ENCODE data around the gene SKI. TPM values are rescaled to one million over a fixed set of nuclear protein-coding genes. Genes with fewer than 3 reads are reported as not detected.

The SKI gene
- total and polyA plus RNA-seq, 12 donors: 4.8 to 53.6 (median 34.7) TPM

GRCh38 chr1:2228694-2229036, 546 bp downstream of the SKI start:
- Histone ChIP-seq H3K4me1 (replicated peaks in 1 of 2) (peaks cover 48 to 50% of the 10 kb centered on the region in 2 donors), H3K9me3 (replicated peaks in 1 of 3) (no peaks in the 10 kb centered on the region), H3K27me3 (no peaks in the 10 kb centered on the region), H3K36me3 (replicated peaks in 1 of 2) (no peaks in the 10 kb centered on the region), H3K27ac (peak overlapping the region; percentile 21 to 96 (median 78)), H3K4me3 (peak overlapping the region in 2 of 4 donors; percentile 24 to 82)
- intact Hi-C loops (cut with DNase I): no loop called here
- no peak for TF ChIP-seq CTCF (IDR thresholded peaks at IDR 0.05)
- TF ChIP-seq POLR2A (IDR thresholded peaks at IDR 0.05): no peak
- peak in 2 of 7 donors; percentile 39 to 60 for DNase-seq
- WGBS, 4 donors: 1% methylated on average over 24 to 47 of the region's 50 CpGs; no CpG with 5 or more reads in 2 of the 4 donors

- Histone ChIP-seq H3K4me1 (replicated peaks in 1 of 2) (peaks cover 54 to 55% of the 10 kb centered on the region in 2 donors), H3K4me3 (peak overlapping the region in 2 of 4 donors; percentile 24 to 82), H3K27ac (peak overlapping the region; percentile 21 to 96 (median 78)), H3K36me3 (replicated peaks in 1 of 2) (no peaks in the 10 kb centered on the region), H3K9me3 (replicated peaks in 1 of 3) (no peaks in the 10 kb centered on the region), H3K27me3 (no peaks in the 10 kb centered on the region)
- intact Hi-C loops (cut with DNase I): no loop called here
- peak; percentile 79 to 93 (median 87) for DNase-seq
- peak; percentile 54 to 84 for TF ChIP-seq POLR2A (IDR thresholded peaks at IDR 0.05)
- peak in 1 of 6 experiments; percentile 15 for TF ChIP-seq CTCF (IDR thresholded peaks at IDR 0.05)
- WGBS, 4 donors: 0 to 23% (median 8%) methylated on average over 3 to 77 of the region's 77 CpGs
Observed at GRCh38 chr1:2229037-2229864, 1.1 kb downstream of the SKI start.

- peak overlapping the region in 4 of 5 donors; percentile 78 to 96 (median 84) for H3K27ac ChIP-seq
- intact Hi-C loops (cut with DNase I): loop anchor here (5.0 kb wide), 2 partner anchors 82 to 87 kb away; no protein-coding TSS in a partner anchor
- peak in 4 of 7 donors; percentile 36 to 69 (median 46) for DNase-seq
- no peaks in the 10 kb centered on the region for H3K36me3 ChIP-seq (replicated peaks in 1 of 2)
- H3K9me3 ChIP-seq (replicated peaks in 1 of 3): no peaks in the 10 kb centered on the region
- H3K4me3 ChIP-seq: peak overlapping the region in 2 of 4 donors; percentile 24 to 82
- TF ChIP-seq CTCF (IDR thresholded peaks at IDR 0.05): no peak
- TF ChIP-seq POLR2A (IDR thresholded peaks at IDR 0.05): no peak
- 33 to 58% (median 52%) methylated on average over 12 to 32 of the region's 32 CpGs for WGBS, 4 donors
- no peaks in the 10 kb centered on the region for H3K27me3 ChIP-seq
- H3K4me1 ChIP-seq (replicated peaks in 1 of 2): peaks cover 62 to 64% of the 10 kb centered on the region in 2 donors
Observed at GRCh38 chr1:2229911-2230731, 2.0 kb downstream of the SKI start.
